Measurements from ENCODE around the gene FRYL.

GRCh38 chr4:48816971-48817370, 36.9 kb upstream of the FRYL start:
- TF ChIP-seq EZH2 (IDR thresholded peaks at IDR 0.05; ENCODE audit: borderline replicate concordance, low read depth, low read length, poor library complexity, severe bottlenecking) (no peak), CTCF (conservative IDR thresholded peaks at IDR 0.05; ENCODE audit: low read depth, low read length) (no peak)

All from A673 (cell line).